Stimulated activated CD8-positive, alpha-beta memory T cell treated with anti-CD3 and anti-CD28 coated beads, Interleukin-15, amount 100 ng/mL, for 4 hours (primary cell): Measurements from ENCODE around the gene GBA2.

Experiments
- DNase-seq, 2 donors: peaks; one replicate each; pipeline ENCODE4 v3.0.0-alpha.2; 2020; ENCODE audit warnings: low read depth in 2 of 2

Gene GBA2

GRCh38 chr9:35766997-35767396 is 18.0 kb upstream of the GBA2 start:
- no peak for DNase-seq

- no peak for DNase-seq
Measured at GRCh38 chr9:35763803-35764202, 14.8 kb upstream of the GBA2 start.

- no peak for DNase-seq
Measured at GRCh38 chr9:35763181-35763580, 14.2 kb upstream of the GBA2 start.

- DNase-seq: no peak
Measured at GRCh38 chr9:35760651-35761050, 11.6 kb upstream of the GBA2 start.

GRCh38 chr9:35759795-35760194 is 10.8 kb upstream of the GBA2 start:
- DNase-seq: no peak

GRCh38 chr9:35758475-35759050 is 9.5 kb upstream of the GBA2 start:
- no peak for DNase-seq

GRCh38 chr9:35757892-35758275 is 8.9 kb upstream of the GBA2 start:
- no peak for DNase-seq

- no peak for DNase-seq
Measured at GRCh38 chr9:35757226-35757891, 8.3 kb upstream of the GBA2 start.

GRCh38 chr9:35756275-35757225 is 7.5 kb upstream of the GBA2 start:
- peak; percentile 46 to 60 for DNase-seq

GRCh38 chr9:35755071-35755470 is 6.0 kb upstream of the GBA2 start:
- DNase-seq: no peak

- no peak for DNase-seq
Measured at GRCh38 chr9:35754264-35754663, 5.2 kb upstream of the GBA2 start, which contains the start of gene MSMP. Gene MSMP (minus strand): TSS chr9:35754276. CDS start chr9:35754129, 147 bp downstream.

GRCh38 chr9:35753466-35753865 is 4.4 kb upstream of the GBA2 start:
- no peak for DNase-seq

- no peak for DNase-seq
Measured at GRCh38 chr9:35750256-35750531, 1.2 kb upstream of the GBA2 start.

- DNase-seq: no peak
Measured at GRCh38 chr9:35749515-35750255, 657 bp upstream of the GBA2 start.

- no peak for DNase-seq
Measured at GRCh38 chr9:35748242-35748857, 678 bp downstream of the GBA2 start.

GRCh38 chr9:35746583-35746982 is 2.4 kb downstream of the GBA2 start:
- DNase-seq: no peak

- no peak for DNase-seq
Measured at GRCh38 chr9:35745569-35745968, 3.5 kb downstream of the GBA2 start.

GRCh38 chr9:35743880-35744518 is 5.0 kb downstream of the GBA2 start:
- no peak for DNase-seq

GRCh38 chr9:35743452-35743851 is 5.6 kb downstream of the GBA2 start:
- DNase-seq: no peak

GRCh38 chr9:35741740-35742139 is 7.3 kb downstream of the GBA2 start:
- no peak for DNase-seq

- no peak for DNase-seq
Measured at GRCh38 chr9:35740243-35740642, 8.8 kb downstream of the GBA2 start.
